SK-N-MC (cell line): Measurements from ENCODE around the gene AGAP6.
"Not testable (repeated sequence)": the region's sequence is repeated elsewhere in the genome, so short reads cannot be mapped to it uniquely, and the experiment has no call there.

Experiments used
- DNase-seq: peaks from one replicate; pipeline ENCODE4 v3.0.0-alpha.2; 2011; ENCODE audit warnings: low read depth, low spot score
- H3K27ac ChIP-seq: fragments of 200-600 bp; sonication (generic); 2 replicates; pipeline ENCODE4 v1.5.1; 2016; ENCODE audit warnings: mixed run types
- H3K36me3 ChIP-seq: fragments of 200-600 bp; sonication (generic); 2 replicates; pipeline ENCODE4 v1.6.1; 2017; ENCODE audit warnings: antibody characterized with exemption, low read length, mixed read lengths; ENCODE audit not compliant: insufficient read depth
- H3K4me3 ChIP-seq: fragments of 200-600 bp; sonication (generic); 2 replicates; pipeline ENCODE4 v1.5.1; 2016
- H3K9ac ChIP-seq: fragments of 200-600 bp; sonication (generic); 2 replicates; pipeline ENCODE4 v1.8.0; 2017; ENCODE audit warnings: mixed run types, mixed read lengths; ENCODE audit not compliant: insufficient read length
- H3K9me3 ChIP-seq: fragments of 200-600 bp; sonication (generic); 2 replicates; pipeline ENCODE4 v1.6.1; 2017; ENCODE audit warnings: low read depth, mild to moderate bottlenecking, antibody characterized with exemption, low read length, moderate library complexity, mixed read lengths
- POLR2AphosphoS5 ChIP-seq: IDR thresholded peaks from 2 replicates; pipeline ENCODE4 v1.6.1; 2012; ENCODE audit warnings: mild to moderate bottlenecking, low read depth, low read length, borderline replicate concordance

AGAP6 gene

DNA sequence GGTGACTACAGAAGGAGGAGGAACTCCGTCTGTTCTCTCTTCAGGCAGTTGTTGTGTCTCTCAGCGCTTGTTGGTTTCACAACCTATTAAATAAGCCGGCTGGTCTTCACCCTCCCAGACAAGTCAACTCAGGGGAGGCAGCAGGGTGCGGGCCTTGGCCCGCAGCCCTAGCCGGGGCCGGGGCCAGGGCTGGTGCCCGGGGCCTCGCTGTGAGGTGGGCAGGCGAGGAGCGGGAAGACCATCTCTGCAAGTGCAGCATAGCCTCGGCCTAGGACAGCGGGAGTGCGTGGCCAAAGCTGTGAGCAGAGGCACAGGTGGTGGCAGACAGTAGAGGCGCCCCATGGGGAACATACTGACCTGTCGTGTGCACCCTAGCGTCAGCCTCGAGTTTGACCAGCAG is at the start of gene AGAP6:
Gene AGAP6 (plus strand): TSS at position 31 of the 400 bp plus-strand sequence. CDS start 310 bp downstream, at position 341.
- not testable (repeated sequence) for H3K36me3 ChIP-seq, H3K4me3 ChIP-seq, H3K9ac ChIP-seq, H3K9me3 ChIP-seq, DNase-seq, H3K27ac ChIP-seq

DNA sequence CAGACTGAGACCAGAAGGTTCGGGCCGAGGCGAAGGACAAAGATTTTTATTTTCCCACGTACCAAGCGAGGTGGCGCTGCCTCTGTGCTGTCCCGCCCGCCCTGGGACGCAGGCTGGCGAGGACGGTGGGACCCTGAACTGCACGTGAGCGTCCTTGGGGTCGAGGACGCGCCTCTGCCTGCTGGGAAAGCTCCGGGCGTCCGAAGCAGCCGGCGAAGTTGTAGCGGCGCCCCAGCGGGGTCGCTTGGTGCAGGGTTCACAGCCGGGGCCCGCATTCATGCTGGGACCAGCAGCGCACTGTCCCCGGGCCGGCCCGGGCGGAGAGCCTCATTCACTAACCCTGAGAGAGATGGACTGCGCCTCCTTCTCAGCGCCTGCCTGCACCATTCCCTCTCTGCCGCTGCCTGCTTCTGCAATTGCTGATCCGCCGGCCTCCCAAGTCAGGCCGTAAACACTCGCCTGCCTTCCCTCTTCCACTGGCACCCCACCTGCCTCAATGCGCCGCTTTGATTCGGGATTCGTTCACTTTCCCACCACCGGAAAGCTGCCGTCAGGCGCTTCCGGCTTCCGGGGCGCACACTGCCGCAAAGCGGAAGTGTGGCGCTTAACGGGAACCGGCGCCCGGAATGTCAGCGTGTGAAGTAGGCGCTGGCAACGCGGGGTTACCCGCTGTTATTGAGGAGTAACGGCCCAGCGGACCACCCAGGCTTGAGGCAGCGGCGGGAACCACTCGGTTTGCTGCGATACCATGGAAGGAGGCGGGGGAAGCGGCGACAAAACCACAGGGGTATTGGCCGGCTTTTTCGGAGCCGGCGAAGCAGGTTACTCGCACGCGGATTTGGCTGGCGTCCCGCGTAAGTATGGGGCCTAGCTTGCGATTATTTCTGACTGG is 46.5 kb upstream of the AGAP6 start, which contains the start of the genes PARG and TIMM23B:
Gene PARG (minus strand): TSS at position 581 of the 892 bp plus-strand sequence. CDS start 302 bp downstream, at position 279.
Gene TIMM23B (plus strand): TSS at position 607 of the 892 bp plus-strand sequence. CDS start 142 bp downstream, at position 749.
- Histone ChIP-seq H3K9ac (peak within 1 kb of the TSS; percentile 89), H3K4me3 (peak within 1 kb of the TSS; percentile 80)
- H3K36me3 ChIP-seq, DNase-seq, H3K27ac ChIP-seq, H3K9me3 ChIP-seq: not testable (repeated sequence)
- peak; percentile 70 for TF ChIP-seq POLR2AphosphoS5

DNA sequence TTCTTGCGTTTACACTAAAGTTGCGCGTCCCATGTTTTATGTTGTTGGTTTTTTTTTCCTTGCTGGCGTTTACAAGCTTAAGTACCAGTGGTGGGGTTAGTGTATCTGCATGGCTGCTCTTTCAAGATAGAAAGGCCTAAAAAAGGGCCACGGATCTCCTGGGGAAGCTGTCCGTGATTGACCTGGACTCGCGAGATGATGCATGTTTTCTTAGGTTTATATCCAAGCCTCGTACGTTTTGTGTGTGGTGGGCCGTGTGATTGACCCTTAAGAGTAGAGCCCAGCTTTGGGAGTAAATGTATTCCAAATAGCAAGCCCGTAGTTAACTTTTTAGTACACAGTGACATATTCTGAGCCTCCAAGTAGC is 45.9 kb upstream of the AGAP6 start:
- Histone ChIP-seq H3K4me3 (peak overlapping the region; percentile 80), H3K9ac (peak overlapping the region; percentile 89)
- not testable (repeated sequence) for H3K9me3 ChIP-seq, DNase-seq, H3K36me3 ChIP-seq, H3K27ac ChIP-seq

DNA sequence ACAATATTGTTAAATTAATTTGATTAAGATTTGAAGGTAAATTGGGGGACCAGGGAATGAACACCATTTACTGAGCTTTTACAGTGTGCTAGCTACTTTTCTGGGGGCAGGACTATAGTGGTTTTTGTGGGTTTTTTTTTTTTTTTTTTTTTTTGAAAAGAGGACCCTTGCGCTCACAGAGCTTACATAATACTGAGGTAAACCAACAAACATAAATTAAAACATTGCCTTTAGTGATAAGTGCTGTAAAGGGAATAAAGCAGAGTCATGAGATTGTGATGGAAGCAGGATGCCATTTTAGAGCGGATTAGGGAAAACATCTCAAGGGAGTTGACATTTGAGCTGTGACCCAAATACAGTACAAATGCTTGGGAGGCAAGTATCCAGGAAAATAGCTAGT is 44.6 kb upstream of the AGAP6 start:
- not testable (repeated sequence) for H3K27ac ChIP-seq, H3K4me3 ChIP-seq, H3K36me3 ChIP-seq, DNase-seq, H3K9ac ChIP-seq, H3K9me3 ChIP-seq

DNA sequence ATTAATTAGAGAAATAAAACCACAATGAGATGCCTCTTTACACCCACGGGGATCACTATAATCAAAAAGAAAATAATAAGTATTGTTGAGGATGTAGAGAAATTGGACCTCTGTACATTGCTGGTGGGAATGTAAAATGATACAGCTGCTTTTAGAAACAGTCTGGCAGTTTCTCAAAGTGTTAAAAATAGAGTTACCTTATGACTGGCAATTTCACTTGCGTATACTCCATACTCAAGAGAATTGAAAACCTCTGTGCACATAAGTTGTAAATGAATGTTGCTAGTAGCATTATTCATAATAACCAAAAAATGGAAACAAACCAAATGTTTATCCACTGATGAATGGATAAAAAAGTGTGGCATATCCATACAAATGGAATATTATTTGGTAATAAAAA is 40.1 kb upstream of the AGAP6 start:
- H3K9me3 ChIP-seq, H3K9ac ChIP-seq, H3K36me3 ChIP-seq, DNase-seq, H3K4me3 ChIP-seq, H3K27ac ChIP-seq: not testable (repeated sequence)

DNA sequence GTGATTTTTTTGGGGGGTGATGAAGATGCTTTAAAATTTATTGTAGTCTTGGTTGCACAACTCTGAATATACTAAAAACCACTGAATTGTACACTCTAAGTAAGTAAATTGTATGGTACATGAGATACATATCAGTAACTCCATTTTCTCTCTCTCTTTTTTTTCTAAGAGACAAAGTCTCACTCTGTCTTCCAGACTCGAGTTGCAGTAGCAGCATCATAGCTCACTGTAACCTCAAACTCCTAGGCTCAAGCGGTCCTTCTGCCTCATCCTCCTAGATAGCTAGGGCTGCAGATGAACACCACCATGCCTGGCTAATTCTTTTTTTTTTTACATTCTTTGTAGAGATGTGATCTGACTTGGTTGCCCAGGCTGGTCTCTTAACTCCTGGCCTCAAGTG is 39.5 kb upstream of the AGAP6 start:
- H3K4me3 ChIP-seq, H3K27ac ChIP-seq, H3K9me3 ChIP-seq, H3K36me3 ChIP-seq, DNase-seq, H3K9ac ChIP-seq: not testable (repeated sequence)

DNA sequence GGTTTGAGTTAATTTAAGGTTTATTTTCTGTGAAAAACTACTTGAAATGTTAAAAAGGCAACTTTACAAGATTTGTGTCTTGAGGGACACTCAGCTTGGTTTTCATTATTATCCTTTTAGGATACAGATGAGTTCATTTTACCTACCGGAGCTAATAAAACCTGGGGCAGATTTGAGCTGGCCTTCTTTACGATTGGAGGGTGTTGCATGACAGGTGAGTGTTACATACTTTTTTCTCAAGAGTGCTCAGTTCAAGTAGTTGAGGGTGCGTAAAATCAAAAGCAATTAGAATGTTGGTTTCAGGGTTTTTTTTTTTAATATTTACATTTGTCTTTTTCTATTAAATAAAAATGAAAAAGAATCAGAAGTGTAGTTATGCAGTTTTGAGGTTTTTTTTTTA is 36.2 kb upstream of the AGAP6 start:
- not testable (repeated sequence) for H3K4me3 ChIP-seq, DNase-seq, H3K27ac ChIP-seq, H3K9me3 ChIP-seq, H3K9ac ChIP-seq, H3K36me3 ChIP-seq

DNA sequence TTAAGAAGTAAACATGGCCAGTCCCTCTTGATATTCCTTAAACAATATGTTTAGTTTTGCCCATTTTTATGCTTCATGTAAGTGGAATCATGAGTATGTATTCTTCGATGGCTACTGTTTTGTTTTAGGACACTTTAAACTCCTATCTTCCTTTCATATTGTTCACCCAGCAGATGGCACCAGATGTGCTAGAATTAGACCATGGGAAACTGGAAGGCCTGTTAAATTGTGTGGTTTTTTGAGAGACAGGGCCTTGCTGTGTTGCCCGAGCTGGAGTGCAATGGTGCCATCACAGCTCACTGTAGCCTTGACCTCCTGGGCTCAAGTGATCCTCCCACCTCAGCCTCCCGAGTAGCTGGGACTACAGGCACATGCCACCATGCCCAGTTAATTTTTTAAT is 35.1 kb upstream of the AGAP6 start:
- H3K4me3 ChIP-seq, H3K27ac ChIP-seq, H3K9me3 ChIP-seq, H3K36me3 ChIP-seq, H3K9ac ChIP-seq, DNase-seq: not testable (repeated sequence)

DNA sequence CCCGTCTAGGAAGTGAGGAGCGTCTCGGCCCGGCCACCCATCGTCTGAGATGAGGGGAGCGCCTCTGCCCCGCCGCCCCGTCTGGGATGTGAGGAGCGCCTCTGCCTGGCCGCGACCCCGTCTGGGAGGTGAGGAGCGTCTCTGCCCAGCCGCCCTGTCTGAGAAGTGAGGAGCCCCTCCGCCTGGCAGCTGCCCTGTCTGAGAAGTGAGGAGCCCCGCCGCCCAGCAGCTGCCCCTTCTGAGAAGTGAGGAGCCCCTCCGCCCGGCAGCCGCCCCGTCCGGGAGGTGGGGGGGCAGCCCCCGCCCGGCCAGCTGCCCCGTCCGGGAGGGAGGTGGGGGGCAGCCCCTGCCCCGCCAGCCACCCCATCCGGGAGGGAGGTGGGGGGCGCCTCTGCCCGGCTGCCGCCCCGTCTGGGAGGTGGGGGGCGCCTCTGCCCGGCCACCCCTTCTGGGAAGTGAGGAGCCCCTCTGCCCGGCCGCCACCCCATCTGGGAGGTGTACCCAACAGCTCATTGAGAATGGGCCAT is 17.8 kb upstream of the AGAP6 start:
- H3K27ac ChIP-seq, H3K9me3 ChIP-seq, H3K36me3 ChIP-seq, H3K9ac ChIP-seq, H3K4me3 ChIP-seq, DNase-seq: not testable (repeated sequence)

DNA sequence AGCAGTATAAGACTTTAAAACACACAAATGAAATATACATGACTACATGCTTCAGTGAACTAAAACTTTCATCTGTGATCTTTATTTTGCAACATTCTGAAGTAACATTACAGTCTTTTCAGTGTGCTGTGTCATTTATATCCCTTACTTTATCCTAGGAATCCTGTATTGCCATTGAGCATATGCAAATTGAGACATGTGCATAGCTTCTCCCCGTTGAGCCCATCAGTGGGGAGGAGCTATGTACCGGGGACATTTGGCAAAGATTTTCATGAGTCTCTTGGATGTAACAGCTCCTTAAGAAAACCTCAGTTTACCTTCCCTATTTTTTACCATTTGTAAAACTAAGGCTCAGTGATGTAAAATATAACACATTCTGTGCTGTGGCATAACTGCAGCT is 16.7 kb upstream of the AGAP6 start:
- H3K9me3 ChIP-seq, H3K4me3 ChIP-seq, H3K27ac ChIP-seq, H3K36me3 ChIP-seq, H3K9ac ChIP-seq, DNase-seq: not testable (repeated sequence)

DNA sequence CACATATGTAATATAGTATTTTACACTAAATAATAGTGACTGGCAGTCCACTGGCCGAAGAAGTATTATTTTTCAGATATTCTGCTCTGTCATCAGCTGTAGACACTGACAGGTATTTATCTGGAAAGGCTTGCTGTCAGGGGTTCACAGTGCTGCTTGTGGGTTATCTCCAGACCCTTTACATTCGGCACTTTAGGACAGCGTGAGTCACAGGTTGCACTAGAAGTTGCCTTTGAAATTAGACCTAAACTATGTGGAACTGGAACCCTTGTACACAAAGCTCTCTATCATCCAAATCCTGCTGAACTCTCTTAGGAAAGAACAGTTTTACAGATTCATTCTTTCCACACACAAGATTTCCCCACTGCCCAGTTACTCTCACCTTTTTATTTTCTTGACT is 16.1 kb upstream of the AGAP6 start:
- not testable (repeated sequence) for H3K36me3 ChIP-seq, H3K9me3 ChIP-seq

DNA sequence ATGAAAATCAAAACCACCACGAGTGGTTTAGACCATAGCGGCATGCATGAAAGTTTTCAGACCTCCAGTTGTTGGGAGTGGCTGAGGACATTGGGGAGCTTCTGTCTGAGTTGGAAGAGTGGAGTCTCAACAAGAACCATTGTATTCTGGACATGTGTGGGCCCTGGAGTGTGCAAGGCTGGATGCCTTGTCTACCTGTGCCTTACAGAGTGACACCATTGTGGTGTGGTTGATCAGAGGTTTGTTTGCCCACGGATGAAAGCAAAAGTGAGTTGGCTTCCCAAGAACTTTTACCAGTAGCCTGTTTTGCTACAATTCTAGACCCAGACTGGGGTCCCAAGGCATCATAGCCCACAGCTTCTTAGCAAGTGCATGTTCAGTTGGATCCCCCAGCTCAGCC is 10.4 kb upstream of the AGAP6 start:
- not testable (repeated sequence) for H3K9ac ChIP-seq, H3K27ac ChIP-seq, DNase-seq, H3K4me3 ChIP-seq, H3K36me3 ChIP-seq, H3K9me3 ChIP-seq

More for the DNA sequence above, 16.1 kb upstream of the AGAP6 start:
- not testable (repeated sequence) for H3K27ac ChIP-seq, H3K9ac ChIP-seq, H3K4me3 ChIP-seq, DNase-seq

DNA sequence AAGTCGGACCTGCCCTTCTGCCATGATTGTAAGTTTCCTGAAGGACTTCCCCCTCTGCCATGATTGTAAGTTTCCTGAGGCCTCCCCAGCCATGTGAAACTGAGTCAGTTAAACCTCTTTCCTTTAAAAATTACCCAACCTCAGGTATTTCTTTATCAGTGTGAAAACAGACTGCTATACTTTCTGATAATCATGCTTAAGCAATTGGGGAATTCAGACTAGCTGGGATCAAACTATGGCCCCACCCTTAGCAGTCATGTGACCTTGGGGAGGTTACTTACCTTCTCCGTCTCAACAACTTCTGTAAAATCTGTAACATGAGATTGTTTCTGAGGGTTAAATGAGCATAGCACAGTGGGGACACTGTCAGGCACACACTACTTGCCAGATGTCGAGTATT is 999 bp upstream of the AGAP6 start:
- DNase-seq, H3K9me3 ChIP-seq, H3K9ac ChIP-seq: not testable (repeated sequence)

DNA sequence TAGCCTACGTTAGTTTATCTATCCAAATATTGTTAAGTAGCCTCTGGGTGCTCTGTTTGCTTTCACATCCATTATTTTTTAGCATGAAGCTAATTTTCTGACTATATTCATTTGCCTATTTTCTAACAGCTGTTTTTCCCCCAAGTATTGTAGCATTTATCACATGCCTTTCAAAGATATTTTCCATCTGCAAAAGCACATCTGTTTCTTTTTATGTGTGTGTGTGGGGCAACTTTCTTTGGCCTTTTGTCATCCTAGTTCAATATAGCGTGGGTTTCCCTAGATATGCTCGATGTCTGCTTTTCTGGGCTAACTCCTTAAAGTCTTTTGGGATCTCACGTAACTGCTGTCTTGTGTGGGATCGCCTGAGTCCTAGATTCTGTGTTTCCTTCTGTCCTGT is 7.1 kb downstream of the AGAP6 start:
- DNase-seq, H3K4me3 ChIP-seq, H3K9me3 ChIP-seq, H3K27ac ChIP-seq, H3K36me3 ChIP-seq, H3K9ac ChIP-seq: not testable (repeated sequence)

More for the DNA sequence above, 999 bp upstream of the AGAP6 start:
- H3K4me3 ChIP-seq, H3K27ac ChIP-seq, H3K36me3 ChIP-seq: not testable (repeated sequence)
